Fibroblast of lung (primary cell): ENCODE data around the gene C1orf52. TPM values are rescaled to one million over a fixed set of nuclear protein-coding genes. Genes with fewer than 3 reads are reported as not detected.

Source experiments
- DNase-seq, 2 donors: peaks; one replicate each; pipeline versions ENCODE4 v3.0.0 to v3.0.0-alpha.2; 2010; ENCODE audit warnings: low read depth in 2 of 2
- H2AFZ ChIP-seq: 2 replicates; pipeline ENCODE4 v1.5.1; 2012; ENCODE audit warnings: low read length, control low read depth, inconsistent platforms
- H3K27ac ChIP-seq: 2 replicates; pipeline ENCODE4 v1.5.1; 2011; ENCODE audit warnings: low read length, control low read depth; ENCODE audit not compliant: insufficient read depth
- H3K27me3 ChIP-seq: 2 replicates; pipeline ENCODE4 v1.5.1; 2011; ENCODE audit warnings: mild to moderate bottlenecking, low read length; ENCODE audit not compliant: control insufficient read depth, insufficient read depth
- H3K36me3 ChIP-seq: 2 replicates; pipeline ENCODE4 v1.5.1; 2011; ENCODE audit warnings: low read length; ENCODE audit not compliant: control insufficient read depth, insufficient read depth
- H3K4me1 ChIP-seq: 2 replicates; pipeline ENCODE4 v1.5.1; 2011; ENCODE audit warnings: low read length; ENCODE audit not compliant: control insufficient read depth, insufficient read depth; ENCODE audit errors: extremely low read depth
- H3K4me2 ChIP-seq: 2 replicates; pipeline ENCODE4 v1.5.1; 2011; ENCODE audit warnings: low read length, control low read depth; ENCODE audit not compliant: insufficient read depth; ENCODE audit errors: extremely low read depth
- H3K4me3 ChIP-seq, 4 experiments: fragments of 200-600 bp in 1 of 4; sonication (generic) in 1 of 4; replicated peaks in 1 of 4; 2 replicates each; pipeline ENCODE4 v1.5.1; 2011 to 2016; ENCODE audit warnings: low read length in 4 of 4, low read depth in 3 of 4, mild to moderate bottlenecking in 3 of 4, control low read depth in 2 of 4, inconsistent platforms in 1 of 4, mixed read lengths in 1 of 4; ENCODE audit not compliant: insufficient read depth in 1 of 4; ENCODE audit errors: control extremely low read depth in 1 of 4
- H3K79me2 ChIP-seq: 2 replicates; pipeline ENCODE4 v1.5.1; 2012; ENCODE audit warnings: mild to moderate bottlenecking, low read length, inconsistent platforms; ENCODE audit not compliant: control insufficient read depth, insufficient read depth
- H3K9ac ChIP-seq: 2 replicates; pipeline ENCODE4 v1.5.1; 2011; ENCODE audit warnings: mild to moderate bottlenecking, low read length, control low read depth; ENCODE audit not compliant: insufficient read depth
- H3K9me3 ChIP-seq: 2 replicates; pipeline ENCODE4 v1.5.1; 2012; ENCODE audit warnings: low read depth, low read length; ENCODE audit not compliant: control insufficient read depth, insufficient read depth
- H4K20me1 ChIP-seq: 2 replicates; pipeline ENCODE4 v1.5.1; 2011; ENCODE audit warnings: low read length; ENCODE audit not compliant: control insufficient read depth, insufficient read depth; ENCODE audit errors: extremely low read depth
- CTCF ChIP-seq, 2 donors: IDR thresholded peaks in 1 of 2; conservative IDR thresholded peaks in 1 of 2; 1 replicate in 1 of 2; 2 replicates in 1 of 2; pipeline ENCODE4 v1.5.1; 2011 to 2012; ENCODE audit warnings: low read length in 2 of 2, control low read depth in 1 of 2, inconsistent platforms in 1 of 2, low read depth in 1 of 2, mild to moderate bottlenecking in 1 of 2
- EZH2 ChIP-seq: IDR thresholded peaks from 2 replicates; pipeline ENCODE4 v1.5.1; 2012; ENCODE audit warnings: low read length, control low read depth, mild to moderate bottlenecking; ENCODE audit errors: missing control alignments
- polyA plus RNA-seq, 2 donors: library from polyadenylated mRNA; depleted of rRNA in 1 of 2; stranded (reverse) in 1 of 2; unstranded in 1 of 2; fragments of >200 nt; gene quantifications; 2 replicates each; pipeline ENCODE4 v1.2.1, GENCODE V29; 2011 to 2012; ENCODE audit warnings: missing spikeins in 1 of 2
- total RNA-seq: library from RNA; depleted of rRNA; stranded (reverse); fragments of >200 nt; gene quantifications from 2 replicates; pipeline ENCODE4 v1.2.1, GENCODE V29; 2014

Gene C1orf52
- total and polyA plus RNA-seq, 2 donors (not counting 1 experiment from before 2014, with no cell fraction given), result 11.4 to 24.7 TPM

- Histone ChIP-seq H3K9ac (no peak overlapping the region), H3K27ac (no peak overlapping the region), H3K9me3 (no peaks in the 10 kb centered on the region), H3K36me3 (no peaks in the 10 kb centered on the region), H3K4me3 (no peak overlapping the region), H3K79me2 (no peaks in the 10 kb centered on the region), H3K4me2 (no peak overlapping the region), H4K20me1 (no peaks in the 10 kb centered on the region), H3K4me1 (no peaks in the 10 kb centered on the region), H2AFZ (no peak overlapping the region), H3K27me3 (no peaks in the 10 kb centered on the region)
- DNase-seq, result no peak
- TF ChIP-seq CTCF (conservative IDR thresholded peaks at IDR 0.05 in 1 of 2, IDR thresholded peaks at IDR 0.05 in 1 of 2; ENCODE audit: low read depth in 1 of 2, low read length in 2 of 2) (no peak), EZH2 (no peak)
Measured at GRCh38 chr1:85219853-85220610, 39.4 kb downstream of the C1orf52 start.

DNA sequence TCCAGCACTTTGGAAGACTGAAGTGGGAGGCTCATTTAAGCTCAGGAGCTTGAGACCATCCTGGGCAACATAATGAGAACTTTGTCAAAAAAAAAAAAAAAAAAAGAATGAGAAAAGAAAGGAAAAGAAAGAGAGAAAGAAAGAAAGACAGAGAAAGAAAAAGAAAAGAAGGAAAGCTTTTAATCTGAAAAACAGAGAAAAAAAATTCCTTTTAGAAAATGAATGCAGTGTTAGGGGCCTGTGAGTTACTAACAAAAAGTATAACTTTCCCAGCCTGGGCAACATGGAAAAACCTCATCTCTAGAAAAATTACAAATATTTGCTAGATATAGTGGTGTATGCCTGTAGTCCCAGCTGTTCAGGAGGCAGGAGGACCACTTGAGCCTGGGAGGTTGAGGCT is 42.8 kb downstream of the C1orf52 start:
- no peaks in the 10 kb centered on the region for H4K20me1 ChIP-seq
- no peak overlapping the region for H2AFZ ChIP-seq
- no peak for DNase-seq
- H3K36me3 ChIP-seq, result no peaks in the 10 kb centered on the region
- H3K4me1 ChIP-seq, result no peaks in the 10 kb centered on the region
- no peak overlapping the region for H3K4me2 ChIP-seq
- no peaks in the 10 kb centered on the region for H3K27me3 ChIP-seq
- H3K9ac ChIP-seq, result no peak overlapping the region
- H3K4me3 ChIP-seq, result no peak overlapping the region
- H3K27ac ChIP-seq, result no peak overlapping the region
- no peaks in the 10 kb centered on the region for H3K79me2 ChIP-seq
- TF ChIP-seq CTCF (conservative IDR thresholded peaks at IDR 0.05 in 1 of 2, IDR thresholded peaks at IDR 0.05 in 1 of 2; ENCODE audit: low read depth in 1 of 2, low read length in 2 of 2) (no peak), EZH2 (no peak)
- H3K9me3 ChIP-seq, result no peaks in the 10 kb centered on the region

DNA sequence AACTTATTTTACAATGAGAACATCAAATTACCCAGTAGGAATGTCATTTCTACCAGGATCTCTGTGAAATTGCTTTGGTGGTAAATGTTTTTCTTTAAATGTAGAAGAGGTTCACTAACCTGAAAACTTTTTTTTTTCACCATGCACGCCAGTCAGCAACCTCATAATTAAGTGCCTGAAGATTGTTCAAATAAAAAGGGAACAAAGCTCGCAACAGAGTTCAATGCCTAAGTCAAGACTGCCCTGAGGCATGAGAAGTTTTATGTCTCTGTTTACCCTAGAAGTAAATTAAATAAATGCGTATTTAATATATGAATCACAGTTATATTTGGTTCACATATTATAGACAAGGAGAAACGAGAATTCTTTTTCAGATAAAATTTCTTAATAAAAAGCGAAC is 44.8 kb downstream of the C1orf52 start:
- H3K27ac ChIP-seq, result no peak overlapping the region
- H3K9me3 ChIP-seq, result no peaks in the 10 kb centered on the region
- no peak overlapping the region for H2AFZ ChIP-seq
- H3K4me2 ChIP-seq, result no peak overlapping the region
- TF ChIP-seq CTCF (conservative IDR thresholded peaks at IDR 0.05 in 1 of 2, IDR thresholded peaks at IDR 0.05 in 1 of 2; ENCODE audit: low read depth in 1 of 2, low read length in 2 of 2) (no peak), EZH2 (no peak)
- no peaks in the 10 kb centered on the region for H3K27me3 ChIP-seq
- H3K4me1 ChIP-seq, result no peaks in the 10 kb centered on the region
- no peak overlapping the region for H3K4me3 ChIP-seq
- no peaks in the 10 kb centered on the region for H4K20me1 ChIP-seq
- H3K36me3 ChIP-seq, result no peaks in the 10 kb centered on the region
- no peak for DNase-seq
- no peaks in the 10 kb centered on the region for H3K79me2 ChIP-seq
- H3K9ac ChIP-seq, result no peak overlapping the region
